ENCODE results near the gene NPAS3.

NPAS3 gene

DNA sequence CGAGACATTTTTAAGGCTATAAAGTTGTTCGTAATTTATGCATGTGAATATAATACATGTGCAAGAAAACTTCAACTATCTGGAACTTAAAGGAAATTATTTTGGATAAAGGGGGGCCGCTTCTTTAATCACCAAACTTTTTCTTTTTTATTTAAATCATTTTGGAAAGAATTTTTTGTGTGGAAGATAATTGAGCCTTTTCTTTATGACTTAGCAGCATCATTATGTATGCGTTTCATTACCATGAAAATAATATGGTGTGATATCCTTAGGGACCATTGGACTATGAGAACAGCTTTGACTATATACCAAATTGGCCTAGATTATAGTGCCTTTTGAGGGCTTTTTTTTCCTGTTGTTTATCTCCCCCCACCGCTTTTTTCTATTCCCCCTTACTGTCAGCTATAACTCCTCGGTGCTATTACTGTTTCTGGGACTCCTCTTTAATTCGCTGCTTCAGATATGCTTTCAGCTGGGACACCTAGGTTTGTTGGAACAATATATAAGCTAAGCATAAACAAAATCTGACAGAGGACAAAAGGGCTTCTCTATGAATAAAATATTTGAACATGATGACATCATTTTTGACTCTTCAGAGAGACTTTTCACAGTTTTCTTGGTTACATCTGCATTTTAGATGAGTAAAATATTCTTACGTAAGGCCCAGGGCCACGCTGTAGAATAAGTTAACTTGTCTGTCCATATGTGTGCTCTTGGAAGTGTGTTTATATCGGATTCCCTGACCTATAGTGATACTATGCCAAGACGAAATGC is 392.7 kb downstream of the NPAS3 start:
- no peak for DNase-seq (ENCODE audit: low read depth in 2 of 2)

DNA sequence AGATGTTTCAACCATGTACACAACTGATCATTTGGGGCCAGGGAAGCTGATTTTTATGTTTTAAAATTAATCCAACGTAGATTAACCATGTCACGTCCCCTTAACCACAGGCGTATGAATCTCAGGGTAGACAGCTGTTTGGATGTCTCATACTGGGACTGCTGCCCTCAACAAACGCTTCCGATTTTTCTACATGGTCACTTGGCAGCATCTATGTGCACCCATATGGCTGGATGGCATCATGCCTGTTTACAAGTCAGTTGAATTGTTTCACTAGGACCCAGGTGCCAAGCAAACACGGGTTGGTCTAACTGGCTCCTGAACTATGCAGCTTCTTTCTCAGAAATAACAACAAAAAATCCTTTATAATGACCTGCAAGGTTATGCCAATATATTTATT is 393.8 kb downstream of the NPAS3 start:
- DNase-seq (ENCODE audit: low read depth in 2 of 2): no peak

DNA sequence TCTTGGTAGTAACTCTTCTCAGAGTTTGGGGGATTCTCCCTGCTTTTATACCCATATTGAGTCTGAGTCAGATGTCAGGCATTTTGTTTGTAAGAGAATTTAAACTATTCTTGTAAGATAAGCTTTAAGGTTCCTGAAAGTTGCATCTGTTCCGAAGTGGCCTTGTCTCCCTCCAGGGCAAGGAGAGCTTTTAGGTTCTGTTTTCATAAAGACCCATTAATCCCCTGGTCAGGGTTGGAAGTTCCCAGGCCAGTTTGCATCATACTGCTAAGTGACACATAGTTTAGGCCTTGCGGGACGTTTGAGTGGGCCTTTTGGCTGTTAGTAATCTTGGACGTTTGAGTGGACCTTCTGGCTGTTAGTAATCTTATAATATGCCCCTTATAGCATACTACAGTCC is 396.7 kb downstream of the NPAS3 start:
- DNase-seq (ENCODE audit: low read depth in 2 of 2): no peak

DNA sequence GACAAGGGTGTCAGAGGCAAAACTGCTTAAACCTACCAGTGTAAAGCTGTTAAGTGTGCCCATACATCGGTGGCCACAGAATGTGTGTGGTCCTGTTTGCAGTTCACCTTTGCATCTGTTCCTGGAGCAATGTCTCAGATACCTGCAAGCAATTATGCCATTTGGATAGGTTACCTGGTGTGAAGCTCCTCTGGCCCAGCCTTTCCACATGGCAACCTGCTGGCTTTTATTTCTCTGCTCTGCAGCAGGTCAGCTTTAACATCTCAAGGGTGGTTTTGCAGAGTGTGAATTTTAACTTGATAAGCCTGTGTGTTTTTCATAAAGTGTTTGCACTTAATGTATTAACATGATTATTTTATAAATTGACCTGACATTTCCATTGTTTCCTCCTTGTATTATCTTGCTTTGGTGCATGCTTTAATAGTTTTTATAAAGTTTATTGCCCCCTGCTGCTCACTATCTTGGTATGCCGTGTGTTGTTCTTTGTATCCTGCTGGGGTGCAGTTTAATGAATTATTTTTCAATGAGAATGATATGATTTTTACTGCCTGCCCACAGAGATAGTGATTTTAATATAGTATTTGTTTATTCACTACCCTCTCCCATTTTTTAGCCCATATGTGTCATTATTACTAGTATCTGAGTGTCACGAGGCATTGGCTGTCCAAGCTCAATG is 403.8 kb downstream of the NPAS3 start:
- no peak for DNase-seq (ENCODE audit: low read depth in 2 of 2)

DNA sequence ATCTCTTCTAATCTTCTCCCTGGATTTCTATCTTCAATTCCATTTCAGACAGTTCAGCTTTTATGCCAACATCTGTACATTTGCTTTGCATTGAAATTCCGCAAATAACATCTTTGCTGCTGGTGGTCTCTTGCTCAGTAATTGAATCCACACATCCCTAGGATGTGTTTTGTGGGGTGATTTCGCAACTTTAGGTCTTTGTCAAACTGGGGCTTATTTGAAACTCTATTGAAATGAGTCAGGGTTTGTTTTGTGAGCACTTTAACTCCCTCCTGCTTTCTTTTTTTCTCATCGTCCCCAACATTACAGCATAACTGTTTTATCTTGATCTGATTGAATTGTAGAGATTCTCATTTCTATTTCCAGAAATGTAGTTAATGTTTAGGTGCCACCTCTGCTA is 404.3 kb downstream of the NPAS3 start:
- no peak for DNase-seq (ENCODE audit: low read depth in 2 of 2)

DNA sequence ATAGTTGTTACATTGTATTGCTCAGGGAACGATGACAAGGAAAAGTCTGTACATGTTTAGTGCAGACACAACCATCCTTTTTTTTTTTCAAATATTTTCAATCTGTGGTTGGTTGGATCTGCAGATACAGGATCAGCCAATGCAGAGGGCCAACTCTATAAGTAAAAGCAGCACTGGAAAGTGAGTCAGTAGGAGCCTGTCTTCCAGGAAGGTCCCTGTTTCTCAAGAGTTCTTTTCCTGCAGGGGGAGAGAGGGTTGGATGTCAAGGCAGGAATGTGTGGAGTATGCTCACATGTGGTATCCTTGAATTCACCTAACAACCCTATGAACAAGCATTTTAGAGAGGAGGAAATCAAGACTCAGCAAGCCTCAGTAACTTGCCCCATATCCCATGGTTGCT is 409.1 kb downstream of the NPAS3 start:
- no peak for DNase-seq (ENCODE audit: low read depth in 2 of 2)

DNA sequence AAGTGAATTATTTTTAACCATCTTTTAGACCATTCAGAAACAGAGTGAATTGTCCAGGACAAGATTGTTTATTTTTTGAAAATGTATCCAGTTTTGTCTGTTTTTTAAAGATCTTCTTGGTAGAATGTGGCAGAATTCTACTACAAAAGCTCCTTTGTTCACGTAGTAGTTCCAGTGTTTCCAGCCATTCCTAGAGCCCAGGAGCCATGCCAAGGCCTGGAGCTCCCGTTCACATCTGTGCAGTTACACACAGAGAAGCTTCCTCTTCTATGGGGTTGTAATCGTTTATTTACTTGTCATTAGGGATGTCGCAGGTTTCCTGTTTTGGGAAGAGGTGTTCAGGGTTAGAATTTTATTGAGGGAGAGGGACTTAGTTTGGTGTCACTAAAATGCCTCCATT is 409.8 kb downstream of the NPAS3 start:
- DNase-seq (ENCODE audit: low read depth in 2 of 2): no peak

DNA sequence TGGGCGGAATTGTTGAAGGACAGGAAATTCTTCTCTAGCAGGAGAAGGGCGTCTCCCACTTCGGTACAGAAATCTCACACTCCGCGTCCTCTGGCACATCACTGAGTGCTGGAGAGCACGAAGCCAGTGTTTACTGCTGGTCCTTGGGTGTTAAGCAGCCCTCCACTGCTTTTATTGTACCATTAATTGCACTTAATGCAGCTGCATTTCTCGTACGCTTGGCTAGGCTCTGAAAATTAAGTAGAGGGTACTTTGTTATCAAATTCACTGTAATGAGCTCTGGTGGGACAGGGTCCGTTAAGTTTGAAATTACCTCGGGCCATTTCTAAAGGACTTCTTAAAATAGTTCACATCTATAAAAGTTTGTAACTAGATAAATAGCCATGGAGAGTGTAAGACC is 411.2 kb downstream of the NPAS3 start:
- no peak for DNase-seq (ENCODE audit: low read depth in 2 of 2)

DNA sequence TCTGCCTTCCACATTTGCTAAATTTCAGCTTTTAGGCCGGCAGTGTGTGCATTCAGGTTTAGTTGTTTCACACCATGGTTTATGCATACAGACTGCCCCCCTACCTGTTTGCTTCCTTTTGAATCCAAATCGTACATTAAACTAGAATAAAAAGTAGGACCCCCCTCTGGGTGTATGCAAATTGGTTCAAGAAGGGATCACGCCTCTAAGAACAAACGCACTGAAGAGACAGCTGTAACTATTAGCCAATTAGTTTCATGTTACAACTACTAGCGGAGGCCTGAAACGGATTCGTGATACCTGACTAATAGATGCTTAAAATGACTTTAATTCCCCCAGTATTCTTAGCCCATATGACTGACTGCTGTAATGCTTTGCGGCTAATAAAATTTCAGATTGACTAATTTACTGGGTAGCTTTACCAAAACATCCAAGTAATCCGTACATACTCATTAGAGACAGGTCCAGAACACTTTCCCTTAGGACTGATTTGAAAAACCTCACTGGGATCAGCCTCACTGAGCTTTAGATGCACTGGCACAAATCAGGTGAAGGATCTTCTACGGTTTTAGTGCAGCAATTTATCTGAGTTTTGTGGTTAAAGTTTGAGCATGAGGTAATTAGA is 411.8 kb downstream of the NPAS3 start:
- DNase-seq (ENCODE audit: low read depth in 2 of 2): no peak

DNA sequence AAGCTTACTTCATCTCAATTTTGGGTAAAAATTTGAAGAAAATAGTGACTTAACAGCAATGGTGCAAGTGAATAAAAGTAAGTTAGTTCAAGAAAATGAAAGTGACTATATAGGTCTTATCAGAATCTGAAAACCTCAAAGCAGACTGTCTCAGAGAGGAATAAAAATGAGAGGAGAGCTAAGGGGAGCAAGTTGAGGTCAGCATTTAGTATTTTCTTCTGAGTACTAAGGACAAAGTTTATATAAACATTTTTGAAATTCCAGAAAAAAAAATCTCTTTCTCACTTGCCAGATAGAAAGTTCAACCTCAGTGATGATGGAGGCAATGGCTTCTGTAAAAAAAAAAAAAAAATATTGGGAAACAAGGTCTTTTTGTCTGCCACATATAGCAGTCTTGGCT is 414.1 kb downstream of the NPAS3 start:
- DNase-seq (ENCODE audit: low read depth in 2 of 2): no peak

DNA sequence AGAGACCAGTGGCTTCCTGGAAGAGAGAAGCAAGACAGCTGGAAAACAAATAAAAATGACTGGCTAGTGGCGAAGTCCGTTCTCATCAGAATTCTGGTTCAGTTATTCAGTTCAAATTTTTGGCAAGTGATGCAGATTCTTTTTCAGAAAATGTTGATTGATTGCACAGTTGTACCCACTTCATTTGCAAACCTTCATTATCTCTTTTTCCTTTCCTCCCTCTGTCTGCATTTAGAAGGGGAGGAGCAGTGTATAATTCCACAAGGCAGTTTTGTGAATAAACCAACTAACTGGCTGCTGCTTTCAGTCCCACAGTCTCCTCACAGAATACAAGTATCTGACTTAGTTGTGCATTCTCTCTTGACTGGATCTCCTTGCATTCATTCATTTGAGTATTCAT is 417.5 kb downstream of the NPAS3 start:
- no peak for DNase-seq (ENCODE audit: low read depth in 2 of 2)

DNA sequence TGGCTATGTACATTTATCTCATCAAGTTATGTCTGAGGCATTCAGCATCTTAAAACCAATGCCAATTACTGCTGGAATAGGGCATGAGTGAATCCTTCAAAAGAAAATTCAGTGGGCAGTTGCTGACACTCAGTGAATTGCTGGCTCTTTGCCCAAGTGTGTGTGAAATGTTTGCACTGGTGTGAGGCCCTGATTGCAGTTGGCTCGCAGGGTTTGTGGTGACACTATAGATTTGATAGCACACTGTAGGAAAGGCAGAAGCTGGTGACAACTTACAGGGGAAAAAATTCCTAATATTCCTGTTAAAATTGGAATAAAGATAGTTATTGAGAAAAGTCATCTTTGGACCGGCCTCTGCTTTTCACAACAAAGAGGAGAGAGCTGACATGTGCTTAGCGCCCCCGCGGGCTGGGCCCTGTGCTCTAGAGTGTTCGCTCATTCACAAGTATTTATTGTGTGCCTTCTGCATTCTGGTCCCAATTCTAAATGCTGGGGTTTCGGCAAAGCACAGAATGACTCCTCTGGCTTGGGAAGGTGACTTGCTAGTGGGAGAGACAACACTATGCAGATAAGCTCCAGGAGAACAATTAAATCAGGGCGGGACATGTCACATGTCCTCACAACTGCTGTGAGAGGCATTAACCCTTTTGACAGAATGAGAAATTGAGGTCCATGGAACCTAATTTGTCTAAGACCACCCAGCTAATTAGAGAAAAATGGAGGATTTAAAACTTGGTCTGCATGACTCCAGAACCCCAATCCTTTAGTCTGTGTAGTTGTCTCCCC is 418.7 kb downstream of the NPAS3 start:
- no peak for DNase-seq (ENCODE audit: low read depth in 2 of 2)

DNA sequence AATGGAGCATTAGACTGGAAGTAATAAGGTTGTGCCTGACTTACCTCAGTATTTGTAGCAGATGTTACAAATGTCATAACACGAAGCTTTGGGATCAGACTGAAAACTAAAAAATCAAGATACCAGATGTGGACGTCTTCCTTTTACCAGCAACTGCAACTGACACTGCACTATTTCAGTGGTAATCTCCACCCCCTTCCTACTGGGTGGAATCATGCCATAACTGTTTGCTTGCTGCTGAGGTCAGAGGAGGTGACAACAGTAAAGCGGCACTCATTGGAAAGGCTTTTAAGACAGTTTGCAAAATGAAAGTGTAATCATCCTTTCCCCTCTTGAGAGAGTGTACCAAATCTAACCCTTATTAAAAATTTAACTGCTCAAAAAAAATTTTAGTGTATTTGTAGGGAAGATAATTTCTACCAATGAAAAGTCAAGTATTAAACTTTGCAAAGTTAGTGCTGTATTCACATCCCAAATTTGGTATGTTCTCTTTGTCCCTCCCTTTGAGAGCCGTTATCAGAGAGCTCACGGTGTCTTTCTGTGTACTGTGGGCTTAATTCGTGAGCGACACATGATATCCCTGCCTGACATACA is 420.7 kb downstream of the NPAS3 start:
- DNase-seq (ENCODE audit: low read depth in 2 of 2): no peak

DNA sequence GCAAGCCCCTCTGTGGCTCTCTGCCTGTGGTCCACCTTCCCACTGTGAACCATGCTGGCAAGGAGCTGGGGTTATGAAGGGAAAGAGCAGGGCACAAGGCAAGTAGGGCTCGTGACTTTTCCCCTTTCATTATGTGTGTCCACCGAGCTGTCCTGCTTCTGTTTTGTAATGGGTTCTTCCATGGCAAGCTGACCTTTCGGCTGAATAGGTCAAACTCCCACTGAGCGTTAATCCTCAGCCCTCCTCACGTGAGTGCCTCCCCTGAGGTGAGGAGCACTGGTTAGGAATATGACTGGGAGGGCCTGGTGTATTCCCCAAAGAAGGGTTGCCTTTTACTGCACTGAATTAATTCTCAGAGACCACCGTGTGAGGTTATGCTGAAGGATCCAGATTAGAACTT is 424.3 kb downstream of the NPAS3 start:
- no peak for DNase-seq (ENCODE audit: low read depth in 2 of 2)

DNA sequence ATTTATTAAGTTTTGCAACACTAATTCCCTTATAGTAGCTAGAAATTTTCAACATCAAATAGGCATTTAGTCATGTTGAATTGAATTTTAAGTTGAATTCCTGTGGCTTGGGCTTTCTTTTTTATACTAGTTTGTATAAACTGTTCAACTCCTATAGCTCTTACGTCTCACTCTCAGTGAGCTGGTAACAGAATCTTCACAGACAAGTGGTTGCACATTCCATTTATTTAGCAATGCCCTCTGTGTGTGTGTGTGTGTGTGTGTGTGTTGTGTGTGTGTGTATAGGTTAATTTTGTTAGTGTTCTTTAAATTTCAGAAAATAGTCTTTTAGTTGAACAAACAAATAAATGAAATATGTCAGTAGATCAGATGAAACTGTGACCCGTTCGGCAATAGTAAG is 425.0 kb downstream of the NPAS3 start:
- no peak for DNase-seq (ENCODE audit: low read depth in 2 of 2)

DNA sequence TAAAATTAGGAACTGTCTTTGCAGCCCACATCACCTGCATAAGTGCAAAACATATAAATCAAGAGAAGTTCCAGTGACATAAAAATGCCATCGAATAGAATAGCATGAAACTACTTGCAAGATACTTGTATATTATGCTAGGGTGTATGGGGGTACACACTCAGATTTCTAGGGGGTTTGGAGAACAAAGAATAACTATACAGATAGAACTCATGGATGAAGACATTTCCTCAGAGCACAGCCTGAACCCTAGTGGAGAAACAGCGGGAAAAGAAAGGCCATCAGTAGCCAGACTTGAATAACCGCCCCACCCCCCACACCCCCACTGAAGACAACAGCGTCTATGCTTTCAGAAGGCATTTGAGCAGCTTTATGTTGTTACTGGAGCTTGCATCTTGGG is 425.8 kb downstream of the NPAS3 start:
- DNase-seq (ENCODE audit: low read depth in 2 of 2): no peak

DNA sequence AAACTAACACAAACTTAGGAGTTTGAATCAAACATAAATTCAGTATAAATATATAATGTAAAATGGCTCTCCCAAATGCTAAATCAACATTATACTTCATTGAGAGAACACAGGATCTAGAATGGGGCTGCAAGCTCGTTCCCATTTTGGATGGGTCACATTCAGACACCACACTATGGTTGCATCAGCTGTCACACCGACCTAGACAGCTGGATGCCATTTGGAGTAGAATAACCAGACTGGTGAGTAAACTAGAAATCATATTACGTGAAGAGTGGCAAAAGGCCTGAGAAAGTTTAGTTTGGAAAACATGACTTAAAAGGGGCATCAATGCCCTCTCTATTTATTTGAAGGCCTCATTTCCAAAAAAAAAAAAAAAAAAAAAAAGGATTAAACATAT is 430.4 kb downstream of the NPAS3 start:
- DNase-seq (ENCODE audit: low read depth in 2 of 2): no peak

DNA sequence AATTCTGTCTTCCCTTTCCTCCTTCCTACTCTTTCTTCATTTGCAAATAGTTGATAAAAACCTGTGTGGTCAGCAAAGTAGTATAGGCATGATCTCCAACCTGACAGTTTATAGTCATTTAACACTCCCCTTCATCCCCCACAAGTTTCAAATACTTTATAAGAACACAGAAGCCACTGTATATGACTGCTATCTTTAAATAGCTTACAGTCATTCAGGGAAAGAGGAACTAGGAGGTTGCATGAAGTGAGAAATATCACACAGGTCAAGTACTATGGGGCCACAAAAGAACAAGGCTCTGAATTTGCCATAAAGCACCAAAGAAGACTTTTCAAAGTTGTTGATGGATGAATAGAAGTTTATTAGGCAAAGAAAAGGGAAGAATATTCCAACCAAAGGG is 431.3 kb downstream of the NPAS3 start:
- DNase-seq (ENCODE audit: low read depth in 2 of 2): no peak

DNA sequence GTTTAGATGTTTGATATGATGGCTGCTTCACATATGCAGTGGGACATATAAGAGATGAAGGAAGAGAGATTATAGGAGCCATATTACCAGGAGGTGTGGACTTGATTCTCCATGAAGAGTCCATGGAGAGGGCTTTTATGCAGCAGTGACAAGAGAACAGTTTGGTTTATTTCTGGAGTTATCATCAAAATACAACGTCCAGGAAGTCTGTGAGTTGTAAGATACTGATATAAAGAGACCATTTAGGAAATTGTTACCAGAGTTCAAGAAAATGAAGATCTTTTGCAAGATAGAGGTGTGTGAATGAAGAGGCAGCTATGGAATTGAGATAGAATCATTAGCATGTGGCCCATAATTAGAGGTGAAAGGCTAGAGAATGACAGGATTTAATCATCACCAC is 431.7 kb downstream of the NPAS3 start:
- no peak for DNase-seq (ENCODE audit: low read depth in 2 of 2)

DNA sequence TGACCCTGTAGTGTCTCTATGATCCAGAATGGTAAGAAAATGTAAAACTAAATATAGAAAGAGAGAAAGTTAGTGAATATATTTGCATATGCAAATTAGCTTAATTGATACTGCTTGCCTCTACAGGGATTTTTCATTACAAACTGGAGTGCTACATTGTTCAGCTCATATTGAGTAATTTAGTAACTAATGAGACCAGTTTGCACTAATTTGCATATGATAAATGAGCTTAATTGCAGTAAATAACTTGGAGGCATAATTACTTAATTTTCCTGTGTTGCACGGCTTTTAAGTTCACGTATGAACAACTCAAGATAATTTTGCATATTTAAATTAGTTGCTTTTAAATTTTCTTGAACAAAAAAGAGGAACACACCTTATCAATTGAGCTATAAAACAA is 436.5 kb downstream of the NPAS3 start:
- no peak for DNase-seq (ENCODE audit: low read depth in 2 of 2)

DNA sequence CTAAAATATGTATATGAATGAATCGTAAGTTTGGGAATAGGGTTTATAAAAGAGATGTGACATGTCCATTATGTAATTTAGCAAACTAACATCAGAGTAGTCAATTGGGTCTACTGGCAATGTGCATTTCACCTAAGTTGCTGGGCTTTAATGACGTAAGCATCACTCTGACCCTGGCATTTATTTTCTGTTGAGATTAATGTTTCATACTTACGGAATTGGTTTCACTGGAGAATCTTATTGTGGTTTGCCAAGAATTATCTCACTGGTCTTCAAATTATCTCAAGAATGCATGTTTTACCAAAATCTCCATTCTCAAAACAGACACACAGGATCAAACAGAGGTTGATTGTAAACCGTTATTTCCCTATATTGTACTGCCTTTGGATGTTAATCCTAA is 437.1 kb downstream of the NPAS3 start:
- DNase-seq (ENCODE audit: low read depth in 2 of 2): no peak

DNA sequence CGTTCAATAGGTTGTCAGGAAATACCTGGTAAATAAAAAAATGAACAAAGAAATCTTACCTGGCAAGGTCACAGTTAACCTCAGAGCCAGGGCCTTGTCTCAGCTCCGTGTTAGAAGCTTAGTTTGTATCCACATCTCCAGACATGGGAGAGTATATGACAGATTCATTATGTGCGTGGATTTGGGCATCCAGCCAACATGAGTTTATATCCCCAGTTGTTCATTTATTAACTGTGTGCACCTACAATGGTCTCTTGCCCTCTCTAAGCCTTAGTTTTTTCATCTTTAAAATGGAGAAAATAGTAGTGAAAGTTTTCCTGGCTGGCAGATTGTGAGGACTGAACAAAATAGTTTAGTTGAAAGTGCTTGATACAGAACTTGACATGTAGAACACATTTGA is 437.8 kb downstream of the NPAS3 start:
- DNase-seq (ENCODE audit: low read depth in 2 of 2): no peak

Measured in stimulated activated CD8-positive, alpha-beta memory T cell treated with anti-CD3 and anti-CD28 coated beads, Interleukin-7, amount 100 ng/mL, for 1 hour (primary cell).